ENCODE data around the gene CD74. TPM values are rescaled to one million over a fixed set of nuclear protein-coding genes. Genes with fewer than 3 reads are reported as not detected.
"Not testable (repeated sequence)": the region's sequence is repeated elsewhere in the genome, so short reads cannot be mapped to it uniquely, and the experiment has no call there.

CD74 gene
- total RNA-seq, 6 donors from 2014 or later = 957 to 4,783 (median 3,180) TPM

- WGBS, 2 donors = 58 to 78% methylated on average over 7 of the region's 7 CpGs
- ATAC-seq (ENCODE audit: low FRiP score in 2 of 2) = no peak
- H3K9me3 ChIP-seq = no peaks in the 10 kb centered on the region
These were observed 7.0 kb upstream of the CD74 start for GRCh38 chr5:150419630-150420270.

GRCh38 chr5:150413902-150414790 is 1.4 kb upstream of the CD74 start:
- H3K27ac ChIP-seq = peak overlapping the region; percentile 93 to 95 (median 94)
- DNase-seq; ATAC-seq (ENCODE audit: low FRiP score in 2 of 2); H3K36me3 ChIP-seq; H3K9me3 ChIP-seq; H3K27me3 ChIP-seq; H3K4me3 ChIP-seq: not testable (repeated sequence)
- 89 to 94% methylated on average over 16 of the region's 16 CpGs for WGBS, 2 donors
- H3K4me1 ChIP-seq = peaks cover 22 to 44% (median 32%) of the 10 kb centered on the region in 4 donors

More at GRCh38 chr5:150419630-150420270, 7.0 kb upstream of the CD74 start:
- H3K4me1 ChIP-seq = no peaks in the 10 kb centered on the region
- no peaks in the 10 kb centered on the region for H3K27me3 ChIP-seq
- no peak overlapping the region for H3K4me3 ChIP-seq
- H3K36me3 ChIP-seq = no peaks in the 10 kb centered on the region
- no peak for TF ChIP-seq CTCF (IDR thresholded peaks at IDR 0.05)
- no peak overlapping the region for H3K27ac ChIP-seq
- DNase-seq = no peak

- Histone ChIP-seq H3K4me1 (peaks cover 30 to 52% (median 40%) of the 10 kb centered on the region in 4 donors), H3K4me3 (peak overlapping the region in 3 of 4 donors; percentile 62 to 66 (median 63)), H3K27ac (peak overlapping the region; percentile 93 to 95 (median 94)), H3K36me3 (peaks cover 0 to 4% (median 2%) of the 10 kb centered on the region in 4 donors), H3K27me3 (no peaks in the 10 kb centered on the region), H3K9me3 (no peaks in the 10 kb centered on the region)
- TF ChIP-seq EP300 (IDR thresholded peaks at IDR 0.05) (no peak), CTCF (IDR thresholded peaks at IDR 0.05) (no peak), POLR2AphosphoS5 (IDR thresholded peaks at IDR 0.05) (no peak), POLR2A (IDR thresholded peaks at IDR 0.05) (no peak)
- WGBS, 2 donors = 52 to 56% methylated on average over 12 of the region's 12 CpGs
- DNase-seq (no peak), ATAC-seq (ENCODE audit: low FRiP score in 2 of 2) (no peak)
These were observed 629 bp upstream of the CD74 start for GRCh38 chr5:150413176-150413901.

- Histone ChIP-seq H3K27ac (peak overlapping the region; percentile 93 to 95 (median 94)), H3K4me1 (peaks cover 45 to 68% (median 54%) of the 10 kb centered on the region in 4 donors), H3K9me3 (no peaks in the 10 kb centered on the region), H3K27me3 (no peaks in the 10 kb centered on the region), H3K4me3 (peak overlapping the region; percentile 25 to 66 (median 62)), H3K36me3 (peaks cover 6 to 21% (median 13%) of the 10 kb centered on the region in 4 donors)
- WGBS, 2 donors = 29 to 34% methylated on average over 4 to 5 of the region's 5 CpGs
- ATAC-seq (ENCODE audit: low FRiP score in 2 of 2) (peak; percentile 34 to 49), DNase-seq (peak in 1 of 2 donors; percentile 93)
- TF ChIP-seq POLR2A (IDR thresholded peaks at IDR 0.05) (peak in 1 of 4 donors; percentile 24), EP300 (IDR thresholded peaks at IDR 0.05) (no peak)
These were observed 1.3 kb downstream of the CD74 start for GRCh38 chr5:150411245-150411979.

GRCh38 chr5:150410524-150411244 is 2.0 kb downstream of the CD74 start:
- 6 to 8% methylated on average over 4 of the region's 4 CpGs for WGBS, 2 donors
- peaks cover 45 to 68% (median 54%) of the 10 kb centered on the region in 4 donors for H3K4me1 ChIP-seq
- peak overlapping the region; percentile 93 to 95 (median 94) for H3K27ac ChIP-seq
- H3K27me3 ChIP-seq = no peaks in the 10 kb centered on the region
- ATAC-seq (ENCODE audit: low FRiP score in 2 of 2) (peak; percentile 80 to 82), DNase-seq (peak in 1 of 2 donors; percentile 76)
- TF ChIP-seq POLR2A (IDR thresholded peaks at IDR 0.05) (peak in 3 of 4 donors; percentile 9 to 54 (median 26)), EP300 (IDR thresholded peaks at IDR 0.05) (no peak), CTCF (IDR thresholded peaks at IDR 0.05) (no peak), POLR2AphosphoS5 (IDR thresholded peaks at IDR 0.05) (peak in 1 of 2 donors; percentile 8)
- H3K9me3 ChIP-seq = no peaks in the 10 kb centered on the region
- H3K4me3 ChIP-seq = peak overlapping the region; percentile 25 to 66 (median 62)
- H3K36me3 ChIP-seq = peaks cover 11 to 28% (median 19%) of the 10 kb centered on the region in 4 donors
